ENCODE results near the gene CSK. TPM values are rescaled to one million over a fixed set of nuclear protein-coding genes. Genes with fewer than 3 reads are reported as not detected.

Gene CSK
- total RNA-seq, 1 experiment from 2014 or later, result 49.2 TPM

- H3K9ac ChIP-seq (ENCODE audit: extremely low read depth, insufficient read length, low read length), result no peak overlapping the region
These were observed 12.3 kb upstream of the CSK start for GRCh38 chr15:74769463-74770025.

More at GRCh38 chr15:74769463-74770025, 12.3 kb upstream of the CSK start:
- no peak overlapping the region for H3K23ac ChIP-seq (ENCODE audit: insufficient read length, low read depth, low read length)
- Mint-ChIP-seq H3K27ac (no peak overlapping the region), H3K27me3 (ENCODE audit: low read depth) (peaks cover 45% of the 10 kb centered on the region), H3K4me3 (no peak overlapping the region), H3K4me1 (peaks cover 28 to 34% of the 10 kb centered on the region in 2 experiments), H3K36me3 (ENCODE audit: insufficient read depth in 1 of 3, low read depth in 3 of 3) (no peaks in the 10 kb centered on the region), H3K9me3 (no peaks in the 10 kb centered on the region)
- DNase-seq, result no peak
- H3K79me2 ChIP-seq (ENCODE audit: insufficient read depth, low read length), result no peaks in the 10 kb centered on the region
- H2AK5ac ChIP-seq (ENCODE audit: insufficient read length, low read length), result no peak overlapping the region
- H3K23me2 ChIP-seq (ENCODE audit: insufficient read length, low read depth, low read length, poor library complexity, severe bottlenecking), result no peaks in the 10 kb centered on the region
- no peak overlapping the region for H4K91ac ChIP-seq (ENCODE audit: insufficient read length, low read depth, low read length)
- H2BK20ac ChIP-seq (ENCODE audit: low read depth, low read length, poor library complexity, severe bottlenecking), result no peak overlapping the region
- no peak overlapping the region for H3T11ph ChIP-seq (ENCODE audit: low read length)
- TF ChIP-seq CTCF (conservative IDR thresholded peaks at IDR 0.05), result no peak
- H3K14ac ChIP-seq (ENCODE audit: insufficient read depth, low read length), result no peak overlapping the region
- H2BK15ac ChIP-seq (ENCODE audit: low read depth, low read length), result no peak overlapping the region
- no peak overlapping the region for H4K5ac ChIP-seq (ENCODE audit: insufficient read length, low read depth, low read length)
- H2BK12ac ChIP-seq (ENCODE audit: insufficient read length, low read depth, low read length), result no peak overlapping the region
- no peak overlapping the region for H4K8ac ChIP-seq (replicated peaks; ENCODE audit: insufficient read length, low read depth, low read length)
- no peaks in the 10 kb centered on the region for H3K4me1 ChIP-seq (ENCODE audit: insufficient read depth, low read length)
- H2BK120ac ChIP-seq (ENCODE audit: low read depth, low read length, poor library complexity, severe bottlenecking), result no peak overlapping the region
- H3K9me3 ChIP-seq (ENCODE audit: control insufficient read depth, low read depth, low read length), result no peaks in the 10 kb centered on the region
- no peak overlapping the region for H3K56ac ChIP-seq (ENCODE audit: insufficient read length, low read depth, low read length)
- H3K79me1 ChIP-seq (ENCODE audit: insufficient read depth, low read depth, low read length, poor library complexity, severe bottlenecking), result no peaks in the 10 kb centered on the region
- H3K27me3 ChIP-seq (ENCODE audit: insufficient read depth, low read length), result no peaks in the 10 kb centered on the region; the same call in 1 of the 2 replicates
- no CpG with 5 or more reads among the region's 7 CpGs for WGBS (ENCODE audit: extremely low coverage, insufficient read length, low lambda C conversion rate)
- no peak overlapping the region for H2AFZ ChIP-seq (ENCODE audit: low read length)
- H3K18ac ChIP-seq (ENCODE audit: insufficient read length, low read depth, low read length), result no peak overlapping the region
- H2BK5ac ChIP-seq (ENCODE audit: insufficient read length, low read length), result no peak overlapping the region
- H3K4me2 ChIP-seq (ENCODE audit: insufficient read depth, insufficient read length, low read length), result no peak overlapping the region
- H3K4ac ChIP-seq (ENCODE audit: low read depth, low read length), result no peak overlapping the region
- H4K20me1 ChIP-seq (ENCODE audit: control insufficient read depth, insufficient read depth, insufficient read length), result no peaks in the 10 kb centered on the region
- H3K27ac ChIP-seq (ENCODE audit: insufficient read length, low read depth, low read length), result no peak overlapping the region

Measured in H9 (cell line).